GM04503 (cell line): ENCODE measurements around the gene GCDH.

Source experiments
- DNase-seq: peaks from one replicate; pipeline ENCODE4 v3.0.0-alpha.2; 2012; ENCODE audit warnings: low read depth

Gene GCDH

GRCh38 chr19:12940897-12941296 is 49.9 kb downstream of the GCDH start:
- no peak for DNase-seq

- DNase-seq, result no peak
Measured at GRCh38 chr19:12943437-12944044, 52.6 kb downstream of the GCDH start.

GRCh38 chr19:12944104-12944674 is 53.2 kb downstream of the GCDH start:
- DNase-seq, result no peak

GRCh38 chr19:12945479-12946091 is 54.6 kb downstream of the GCDH start, which contains the start of gene RAD23A:
Gene RAD23A (plus strand): TSS chr19:12945862. CDS start chr19:12945949, 87 bp downstream.
- DNase-seq, result peak; percentile 78

GRCh38 chr19:12946092-12946721 is 55.2 kb downstream of the GCDH start:
- DNase-seq, result no peak

- no peak for DNase-seq
Measured at GRCh38 chr19:12946731-12947496, 56.0 kb downstream of the GCDH start.

GRCh38 chr19:12947702-12948611 is 57.0 kb downstream of the GCDH start:
- no peak for DNase-seq

GRCh38 chr19:12948612-12949362 is 57.8 kb downstream of the GCDH start:
- DNase-seq, result no peak
